HepG2 (cell line): Measurements from ENCODE around the gene GATAD2B. TPM values are rescaled to one million over a fixed set of nuclear protein-coding genes. Genes with fewer than 3 reads are reported as not detected.

Experiments used
- GATAD2A ChIP-seq: IDR thresholded peaks from 2 replicates; pipeline ENCODE4 v1.6.1; 2016
- HCFC1 ChIP-seq: fragments of 150-350 bp; IDR thresholded peaks from 2 replicates; pipeline ENCODE4 v1.6.1; 2014; ENCODE audit warnings: low read depth, low read length
- HDAC2 ChIP-seq: sonication (generic); formaldehyde crosslinking; IDR thresholded peaks from 2 replicates; pipeline ENCODE4 v1.4.0; 2020; ENCODE audit warnings: missing genetic modification reagents
- HMG20B ChIP-seq: conservative IDR thresholded peaks from 2 replicates; pipeline ENCODE4 v1.6.1; 2016; ENCODE audit warnings: missing genetic modification reagents, missing compliant biosample characterization
- HMGXB3 ChIP-seq: sonication (generic); formaldehyde crosslinking; IDR thresholded peaks from 2 replicates; pipeline ENCODE4 v1.4.0; 2020; ENCODE audit warnings: missing genetic modification reagents, borderline replicate concordance
- IKZF4 ChIP-seq: sonication (generic); formaldehyde crosslinking; IDR thresholded peaks from 2 replicates; pipeline ENCODE4 v1.5.1; 2020; ENCODE audit warnings: borderline replicate concordance, mild to moderate bottlenecking, low read depth, missing genetic modification reagents; ENCODE audit errors: not compliant biosample characterization
- MEF2D ChIP-seq: sonication (generic); formaldehyde crosslinking; IDR thresholded peaks from 2 replicates; pipeline ENCODE4 v1.5.1; 2020; ENCODE audit warnings: mild to moderate bottlenecking, missing genetic modification reagents
- PHB2 ChIP-seq: fragments of 450-650 bp; IDR thresholded peaks from 2 replicates; pipeline ENCODE4 v1.6.1; 2018; ENCODE audit not compliant: partially characterized antibody
- POLR2A ChIP-seq, 2 experiments: IDR thresholded peaks; 2 replicates each; pipeline ENCODE4 v1.6.1; 2011; ENCODE audit warnings: low read depth in 2 of 2, low read length in 2 of 2, mild to moderate bottlenecking in 1 of 2, moderate library complexity in 1 of 2; ENCODE audit not compliant: insufficient read depth in 1 of 2
- PPARG ChIP-seq: conservative IDR thresholded peaks from 2 replicates; pipeline ENCODE4 v1.6.1; 2016; ENCODE audit warnings: missing biosample characterization, missing genetic modification reagents
- PRDM15 ChIP-seq: sonication (generic); formaldehyde crosslinking; IDR thresholded peaks from 2 replicates; pipeline ENCODE4 v1.4.0; 2020; ENCODE audit warnings: missing genetic modification reagents
- RBAK ChIP-seq: sonication (generic); formaldehyde crosslinking; IDR thresholded peaks from 2 replicates; pipeline ENCODE4 v1.5.1; 2020; ENCODE audit warnings: mild to moderate bottlenecking, missing genetic modification reagents
- SP2 ChIP-seq: sonication (generic); formaldehyde crosslinking; IDR thresholded peaks from 2 replicates; pipeline ENCODE4 v1.5.1; 2020; ENCODE audit warnings: mild to moderate bottlenecking, missing genetic modification reagents
- ZNF331 ChIP-seq: sonication (generic); formaldehyde crosslinking; IDR thresholded peaks from 2 replicates; pipeline ENCODE4 v1.4.0; 2020; ENCODE audit warnings: missing genetic modification reagents
- ZNF33A ChIP-seq: sonication (generic); formaldehyde crosslinking; IDR thresholded peaks from 2 replicates; pipeline ENCODE4 v1.5.1; 2020; ENCODE audit warnings: missing genetic modification reagents, mild to moderate bottlenecking, moderate library complexity, borderline replicate concordance
- ZNF615 ChIP-seq: sonication (generic); formaldehyde crosslinking; IDR thresholded peaks from 2 replicates; pipeline ENCODE4 v1.5.0; 2020; ENCODE audit warnings: mild to moderate bottlenecking, missing genetic modification reagents, borderline replicate concordance
- ZNF709 ChIP-seq: sonication (generic); formaldehyde crosslinking; IDR thresholded peaks from 2 replicates; pipeline ENCODE4 v1.5.0; 2020; ENCODE audit warnings: mild to moderate bottlenecking, missing genetic modification reagents
- ZNF776 ChIP-seq: sonication (generic); formaldehyde crosslinking; IDR thresholded peaks from 2 replicates; pipeline ENCODE4 v1.4.0; 2020; ENCODE audit warnings: mild to moderate bottlenecking, missing genetic modification reagents
- ZNF850 ChIP-seq: sonication (generic); formaldehyde crosslinking; conservative IDR thresholded peaks from 2 replicates; pipeline ENCODE4 v1.9.0; 2021; ENCODE audit warnings: mild to moderate bottlenecking, missing genetic modification reagents
- ZXDC ChIP-seq: sonication (generic); formaldehyde crosslinking; IDR thresholded peaks from 2 replicates; pipeline ENCODE4 v1.5.0; 2020; ENCODE audit warnings: mild to moderate bottlenecking, missing genetic modification reagents
- polyA plus RNA-seq, 8 experiments: library from polyadenylated mRNA; depleted of rRNA in 3 of 8; stranded (reverse) in 7 of 8; unstranded in 1 of 8; fragments of >200 nt; fragmentation: Illumina TruSeq in 4 of 8; extraction: Trizol in 4 of 8; gene quantifications; 2 replicates each; pipeline versions ENCODE4 v1.2.1 to v1.2.3, GENCODE V29; 2011 to 2016; ENCODE audit warnings: low read depth in 4 of 8, missing spikeins in 1 of 8, mixed read lengths in 1 of 8; ENCODE audit not compliant: insufficient read depth in 1 of 8
- total RNA-seq, 5 experiments: library from RNA; depleted of rRNA; stranded (reverse); fragments of >200 nt; fragmentation: Illumina TruSeq; extraction: Trizol; gene quantifications; 2 replicates each; pipeline ENCODE4 v1.2.3, GENCODE V29; 2016; ENCODE audit warnings: low read depth in 1 of 5

GATAD2B gene
- total and polyA plus RNA-seq, 2 of the 13 experiments (the other 11 are each of a cell fraction or from before 2014, with no cell fraction given), result 3.2 to 5.2 TPM

- TF ChIP-seq ZNF331 (CRISPR knock-in tag) (no peak), ZNF33A (no peak), GATAD2A (CRISPR knock-in tag) (no peak), HDAC2 (CRISPR knock-in tag) (no peak), MEF2D (CRISPR knock-in tag) (no peak), ZNF776 (CRISPR knock-in tag) (peak; percentile 84; the same call in 1 of the 2 replicates), HCFC1 (peak; percentile 99), SP2 (CRISPR knock-in tag) (peak; percentile 58; the same call in 1 of the 2 replicates), IKZF4 (CRISPR knock-in tag) (no peak), ZNF709 (CRISPR knock-in tag) (peak; percentile 65; the same call in 1 of the 2 replicates), RBAK (CRISPR knock-in tag) (no peak), ZXDC (CRISPR knock-in tag) (peak; percentile 37; the same call in 1 of the 2 replicates), ZNF850 (CRISPR knock-in tag) (0 out of 2 replicates have a peak, but pooled peaks have one; percentile 59), PPARG (CRISPR knock-in tag) (no peak; the same call in 1 of the 2 replicates), HMG20B (CRISPR knock-in tag) (no peak), HMGXB3 (no peak), ZNF615 (no peak), POLR2A (IDR thresholded peaks at IDR 0.05; ENCODE audit: insufficient read depth in 1 of 2, low read depth in 2 of 2, low read length in 2 of 2) (peak in 1 of 2 experiments; percentile 71; a peak in 3 of 4 replicates), PRDM15 (no peak), PHB2 (no peak)
Observed at GRCh38 chr1:153958111-153958960, 35.6 kb upstream of the GATAD2B start, which contains the start of gene CRTC2 (continued).
